ENCODE measurements around the gene RAB17. TPM values are rescaled to one million over a fixed set of nuclear protein-coding genes. Genes with fewer than 3 reads are reported as not detected.

Gene RAB17
- total and polyA plus RNA-seq, 5 experiments from 2014 or later: not detected

DNA sequence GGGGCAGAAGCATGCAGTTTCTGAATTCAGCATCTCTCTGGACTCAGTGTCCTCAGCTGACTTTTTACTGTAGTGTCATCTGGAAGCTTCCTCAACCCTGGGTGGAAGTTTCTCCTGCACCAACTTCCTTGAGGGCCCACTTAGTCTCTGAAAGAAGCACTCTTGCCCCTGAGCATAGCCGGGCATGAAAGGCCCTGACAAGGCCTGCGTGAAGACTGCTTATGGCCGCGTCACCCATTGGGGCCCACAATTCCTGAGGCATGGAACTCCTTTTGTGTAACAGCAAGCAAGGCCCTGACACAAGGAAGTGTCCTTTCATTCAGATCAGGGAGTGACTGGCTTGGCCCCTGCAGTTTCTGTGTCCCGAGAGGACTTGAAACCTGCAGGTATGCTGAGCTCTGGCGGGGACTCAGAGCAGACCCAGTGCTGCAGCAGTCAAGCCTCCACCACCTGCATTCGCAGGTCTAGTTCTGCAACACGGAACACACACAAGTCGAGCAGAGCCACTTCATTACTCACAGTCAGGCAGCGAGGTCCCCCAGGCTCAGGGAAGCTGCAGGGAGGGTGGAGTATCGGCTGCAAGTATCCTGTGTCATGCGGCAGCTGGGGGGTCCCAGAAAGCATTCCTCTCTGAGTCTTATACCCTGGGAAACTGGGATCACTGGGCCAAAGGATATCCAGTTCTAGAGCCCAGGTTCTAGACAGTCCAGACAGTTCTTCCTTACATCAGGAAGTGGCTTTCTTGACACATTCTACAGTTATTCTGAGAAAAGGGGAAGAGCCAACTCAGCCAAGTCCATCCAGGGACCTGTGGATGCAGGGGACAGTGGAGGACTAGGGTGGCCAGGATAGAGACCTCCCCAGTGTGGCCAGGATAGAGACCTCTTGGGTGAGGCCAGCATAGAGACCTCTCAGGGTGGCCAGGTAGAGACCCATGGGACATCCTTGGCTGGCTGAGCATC is 59.8 kb downstream of the RAB17 start:
- POLR2A ChIA-PET: no interaction called here
- no peak overlapping the region for H3K4me3 Mint-ChIP-seq
- ATAC-seq (no peak), DNase-seq (peak in 1 of 10 donors; percentile 22)
- H3K4me1 Mint-ChIP-seq: no peaks in the 10 kb centered on the region
- H3K27ac Mint-ChIP-seq: no peak overlapping the region
- H3K27me3 Mint-ChIP-seq: no peaks in the 10 kb centered on the region
- H3K36me3 Mint-ChIP-seq: no peaks in the 10 kb centered on the region
- no peaks in the 10 kb centered on the region for H3K9me3 Mint-ChIP-seq

DNA sequence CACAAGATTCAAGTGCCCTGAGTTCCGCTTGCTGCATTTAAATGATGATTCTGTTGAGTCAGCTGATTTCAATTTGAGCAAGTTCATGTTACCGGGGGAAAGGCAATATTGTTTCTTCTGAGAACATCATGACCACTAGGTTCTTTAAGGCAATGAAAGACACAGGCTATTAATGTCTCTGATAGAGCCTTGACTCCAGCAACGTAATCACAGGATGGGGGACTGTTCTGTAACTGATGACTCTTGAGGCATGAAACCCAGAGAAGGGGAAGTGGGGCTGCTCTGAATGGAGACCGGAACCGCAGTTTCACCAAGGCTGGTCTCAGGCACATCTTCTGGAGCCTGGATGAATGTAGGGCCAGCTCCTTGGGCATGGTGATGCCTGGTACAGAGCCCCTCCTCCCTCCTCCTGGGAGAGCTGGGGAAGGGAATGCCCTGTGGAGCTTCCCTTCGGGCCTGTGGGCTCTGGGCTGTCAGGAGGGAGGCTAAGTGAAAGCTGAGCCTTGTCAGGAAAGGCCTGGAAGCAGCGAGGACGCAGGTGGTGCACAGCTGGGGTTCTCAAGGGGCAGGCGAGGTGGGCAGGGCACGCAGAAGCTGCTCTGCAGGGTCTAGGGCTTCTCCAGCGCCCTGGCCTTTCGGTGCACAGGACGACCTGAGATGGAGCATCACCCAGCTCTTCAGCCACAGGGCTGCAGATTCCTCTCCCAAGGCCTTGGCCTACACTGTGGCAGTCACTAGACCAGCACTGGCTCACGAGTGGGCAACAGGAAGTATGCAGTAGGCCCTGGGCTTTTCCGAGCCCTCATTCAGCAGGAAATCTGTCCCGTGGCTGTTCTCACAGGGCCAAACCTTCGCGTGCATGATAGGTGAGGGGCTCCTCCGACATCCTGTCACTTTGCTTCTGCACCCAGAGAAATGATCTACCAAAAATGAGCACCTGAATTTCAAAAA is 60.8 kb downstream of the RAB17 start:
- no peak overlapping the region for H3K4me3 Mint-ChIP-seq
- no peak for ATAC-seq
- peak overlapping the region in 1 of 10 donors; percentile 19 for H3K27ac Mint-ChIP-seq
- no peaks in the 10 kb centered on the region for H3K4me1 Mint-ChIP-seq
- POLR2A ChIA-PET: no interaction called here
- H3K27me3 Mint-ChIP-seq: no peaks in the 10 kb centered on the region
- no peaks in the 10 kb centered on the region for H3K36me3 Mint-ChIP-seq
- H3K9me3 Mint-ChIP-seq: no peaks in the 10 kb centered on the region
- peak in 1 of 10 donors; percentile 47 for DNase-seq

DNA sequence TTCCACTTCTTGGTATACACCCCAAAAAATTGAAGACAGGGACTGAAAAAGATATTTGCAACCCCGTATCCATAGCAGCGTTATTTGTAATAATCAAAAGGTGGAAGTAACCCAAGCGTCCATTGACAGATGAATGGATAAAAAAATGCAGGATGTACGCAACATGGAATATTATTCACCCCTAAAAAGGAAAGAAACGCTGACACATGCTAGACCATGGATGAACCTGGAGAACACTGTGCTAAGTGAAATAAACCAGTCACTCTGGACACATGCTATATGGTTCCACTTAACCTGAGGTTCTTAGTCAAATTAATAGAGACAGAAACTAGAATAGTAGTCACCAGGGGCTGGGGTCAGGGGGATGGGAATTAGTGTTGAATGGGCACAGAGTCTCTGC is 62.8 kb downstream of the RAB17 start:
- Mint-ChIP-seq H3K9me3 (no peaks in the 10 kb centered on the region), H3K4me1 (no peaks in the 10 kb centered on the region)

DNA sequence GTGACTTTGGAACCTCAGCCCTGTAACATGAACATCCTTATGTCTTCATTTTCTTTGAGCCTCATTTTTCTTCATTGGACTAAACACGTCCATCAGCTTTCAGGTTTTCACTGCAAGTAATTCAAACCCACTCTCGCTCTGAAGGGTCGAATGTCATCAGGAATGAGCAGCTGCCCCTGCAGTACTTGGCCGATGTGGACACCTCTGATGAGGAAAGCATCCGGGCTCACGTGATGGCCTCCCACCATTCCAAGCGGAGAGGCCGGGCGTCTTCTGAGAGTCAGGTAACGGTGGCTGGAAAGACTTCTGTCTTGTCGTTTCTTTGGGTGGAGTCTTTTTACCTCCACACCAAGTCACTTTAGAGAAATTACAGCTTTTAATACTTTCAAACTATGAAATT is 63.3 kb downstream of the RAB17 start:
- H3K4me1 Mint-ChIP-seq: no peaks in the 10 kb centered on the region
- POLR2A ChIA-PET: no interaction called here
- peak in 1 of 10 donors; percentile 38 for DNase-seq
- H3K27me3 Mint-ChIP-seq: no peaks in the 10 kb centered on the region
- H3K9me3 Mint-ChIP-seq: no peaks in the 10 kb centered on the region
- no peak overlapping the region for H3K27ac Mint-ChIP-seq
- ATAC-seq: no peak
- no peak overlapping the region for H3K4me3 Mint-ChIP-seq
- no peaks in the 10 kb centered on the region for H3K36me3 Mint-ChIP-seq

More for the DNA sequence above, 62.8 kb downstream of the RAB17 start:
- POLR2A ChIA-PET: no interaction called here
- H3K4me3 Mint-ChIP-seq: no peak overlapping the region
- H3K27me3 Mint-ChIP-seq: no peaks in the 10 kb centered on the region
- no peak for ATAC-seq
- H3K27ac Mint-ChIP-seq: peak overlapping the region in 1 of 10 donors; percentile 33
- no peak for DNase-seq
- H3K36me3 Mint-ChIP-seq: no peaks in the 10 kb centered on the region

DNA sequence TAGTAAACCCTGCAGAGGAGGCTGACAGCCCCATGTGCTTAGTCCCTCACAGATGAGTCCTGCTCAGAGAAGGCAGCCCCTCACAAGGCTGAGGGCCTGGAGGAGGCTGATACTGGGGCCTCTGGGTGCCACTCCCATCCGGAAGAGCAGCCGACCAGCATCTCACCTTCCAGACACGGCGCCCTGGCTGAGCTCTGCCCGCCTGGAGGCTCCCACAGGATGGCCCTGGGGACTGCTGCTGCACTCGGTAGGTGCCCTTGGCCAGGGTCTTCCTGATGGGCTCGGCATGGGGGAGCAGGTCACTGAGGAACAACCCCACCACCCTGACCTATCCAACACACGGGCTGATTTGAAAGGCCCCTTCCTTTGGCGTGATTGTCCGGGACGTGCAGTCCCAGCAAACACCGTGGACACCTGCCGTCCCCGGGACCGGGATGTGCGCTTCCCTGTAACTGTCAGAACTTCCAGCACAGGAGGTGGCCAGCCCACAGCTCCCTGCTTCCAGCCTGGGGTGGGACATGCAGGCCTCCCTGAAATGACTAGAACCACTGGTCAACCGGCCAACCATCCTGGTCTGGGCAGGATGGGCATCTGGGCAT is 64.9 kb downstream of the RAB17 start:
- no peaks in the 10 kb centered on the region for H3K36me3 Mint-ChIP-seq
- no peaks in the 10 kb centered on the region for H3K4me1 Mint-ChIP-seq
- DNase-seq (peak in 1 of 10 donors; percentile 37), ATAC-seq (no peak)
- no peak overlapping the region for H3K27ac Mint-ChIP-seq
- POLR2A ChIA-PET: no interaction called here
- no peaks in the 10 kb centered on the region for H3K27me3 Mint-ChIP-seq
- no peaks in the 10 kb centered on the region for H3K9me3 Mint-ChIP-seq
- no peak overlapping the region for H3K4me3 Mint-ChIP-seq

DNA sequence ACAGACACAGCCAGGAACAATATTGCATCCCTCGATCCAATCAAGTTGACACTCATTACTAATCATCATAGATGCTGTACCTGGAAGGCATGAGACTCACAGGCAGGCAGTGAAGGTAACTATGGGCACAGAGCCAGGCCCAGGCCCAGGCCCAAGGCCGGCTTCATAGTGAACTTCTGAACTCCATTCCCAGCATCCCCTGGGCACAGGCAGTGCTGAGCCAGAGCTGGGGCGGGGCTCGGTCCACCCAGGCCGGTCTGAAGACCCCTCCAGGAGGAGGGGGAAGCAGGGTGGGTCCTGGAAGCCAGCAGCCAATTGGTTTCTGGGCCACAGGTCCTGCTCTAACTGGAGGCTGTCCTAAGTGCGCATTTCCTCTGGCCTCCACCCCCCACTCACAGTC is 65.9 kb downstream of the RAB17 start:
- Mint-ChIP-seq H3K9me3 (no peaks in the 10 kb centered on the region), H3K4me1 (no peaks in the 10 kb centered on the region), H3K27ac (no peak overlapping the region), H3K27me3 (no peaks in the 10 kb centered on the region), H3K36me3 (no peaks in the 10 kb centered on the region), H3K4me3 (no peak overlapping the region)
- DNase-seq: peak in 1 of 10 donors; percentile 11
- ATAC-seq: no peak
- POLR2A ChIA-PET: no interaction called here

Other genes starting within 250 kb of the RAB17 start
- 1 to 10 TPM; 3.5 to 4.1 TPM for gene COL6A3, start 176.6 kb downstream of the RAB17 start, total RNA-seq
- 1 to 10 TPM in 2 of 3 donors, under 1 TPM in 1; 0.95 to 2.0 (median 1.8) TPM for gene COL6A3, start 176.6 kb downstream of the RAB17 start, polyA plus RNA-seq
- not detected for gene MLPH, start 103.5 kb downstream of the RAB17 start, total RNA-seq
- not detected for gene MLPH, start 103.5 kb downstream of the RAB17 start, polyA plus RNA-seq
- not detected for gene PRLH, start 24.2 kb downstream of the RAB17 start, total RNA-seq
- not detected for gene PRLH, start 24.2 kb downstream of the RAB17 start, polyA plus RNA-seq
- 100 to 1,000 TPM; 102 to 103 TPM for gene LRRFIP1, start 36.9 kb upstream of the RAB17 start, total RNA-seq
- gene LRRFIP1, start 36.9 kb upstream of the RAB17 start, polyA plus RNA-seq: 10 to 100 TPM; 72.9 to 91.8 (median 81.6) TPM
- 1 to 10 TPM in 1 of 2 experiments, under 1 TPM in 1; 0.91 to 1.0 TPM for gene RBM44, start 208.0 kb upstream of the RAB17 start, total RNA-seq
- under 1 TPM in 1 of 3 donors, not detected in 2; 0.80 TPM for gene RBM44, start 208.0 kb upstream of the RAB17 start, polyA plus RNA-seq

Measured in naive thymus-derived CD8-positive, alpha-beta T cell (primary cell).